ENCODE results near the gene ACAP1. TPM values are rescaled to one million over a fixed set of nuclear protein-coding genes. Genes with fewer than 3 reads are reported as not detected.

ACAP1 gene, protein sequence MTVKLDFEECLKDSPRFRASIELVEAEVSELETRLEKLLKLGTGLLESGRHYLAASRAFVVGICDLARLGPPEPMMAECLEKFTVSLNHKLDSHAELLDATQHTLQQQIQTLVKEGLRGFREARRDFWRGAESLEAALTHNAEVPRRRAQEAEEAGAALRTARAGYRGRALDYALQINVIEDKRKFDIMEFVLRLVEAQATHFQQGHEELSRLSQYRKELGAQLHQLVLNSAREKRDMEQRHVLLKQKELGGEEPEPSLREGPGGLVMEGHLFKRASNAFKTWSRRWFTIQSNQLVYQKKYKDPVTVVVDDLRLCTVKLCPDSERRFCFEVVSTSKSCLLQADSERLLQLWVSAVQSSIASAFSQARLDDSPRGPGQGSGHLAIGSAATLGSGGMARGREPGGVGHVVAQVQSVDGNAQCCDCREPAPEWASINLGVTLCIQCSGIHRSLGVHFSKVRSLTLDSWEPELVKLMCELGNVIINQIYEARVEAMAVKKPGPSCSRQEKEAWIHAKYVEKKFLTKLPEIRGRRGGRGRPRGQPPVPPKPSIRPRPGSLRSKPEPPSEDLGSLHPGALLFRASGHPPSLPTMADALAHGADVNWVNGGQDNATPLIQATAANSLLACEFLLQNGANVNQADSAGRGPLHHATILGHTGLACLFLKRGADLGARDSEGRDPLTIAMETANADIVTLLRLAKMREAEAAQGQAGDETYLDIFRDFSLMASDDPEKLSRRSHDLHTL
- 10 to 100 TPM in 1 of 4 donors, 1 to 10 TPM in 2, under 1 TPM in 1; 0.70 to 12.4 (median 4.5) TPM for total RNA-seq

DNA sequence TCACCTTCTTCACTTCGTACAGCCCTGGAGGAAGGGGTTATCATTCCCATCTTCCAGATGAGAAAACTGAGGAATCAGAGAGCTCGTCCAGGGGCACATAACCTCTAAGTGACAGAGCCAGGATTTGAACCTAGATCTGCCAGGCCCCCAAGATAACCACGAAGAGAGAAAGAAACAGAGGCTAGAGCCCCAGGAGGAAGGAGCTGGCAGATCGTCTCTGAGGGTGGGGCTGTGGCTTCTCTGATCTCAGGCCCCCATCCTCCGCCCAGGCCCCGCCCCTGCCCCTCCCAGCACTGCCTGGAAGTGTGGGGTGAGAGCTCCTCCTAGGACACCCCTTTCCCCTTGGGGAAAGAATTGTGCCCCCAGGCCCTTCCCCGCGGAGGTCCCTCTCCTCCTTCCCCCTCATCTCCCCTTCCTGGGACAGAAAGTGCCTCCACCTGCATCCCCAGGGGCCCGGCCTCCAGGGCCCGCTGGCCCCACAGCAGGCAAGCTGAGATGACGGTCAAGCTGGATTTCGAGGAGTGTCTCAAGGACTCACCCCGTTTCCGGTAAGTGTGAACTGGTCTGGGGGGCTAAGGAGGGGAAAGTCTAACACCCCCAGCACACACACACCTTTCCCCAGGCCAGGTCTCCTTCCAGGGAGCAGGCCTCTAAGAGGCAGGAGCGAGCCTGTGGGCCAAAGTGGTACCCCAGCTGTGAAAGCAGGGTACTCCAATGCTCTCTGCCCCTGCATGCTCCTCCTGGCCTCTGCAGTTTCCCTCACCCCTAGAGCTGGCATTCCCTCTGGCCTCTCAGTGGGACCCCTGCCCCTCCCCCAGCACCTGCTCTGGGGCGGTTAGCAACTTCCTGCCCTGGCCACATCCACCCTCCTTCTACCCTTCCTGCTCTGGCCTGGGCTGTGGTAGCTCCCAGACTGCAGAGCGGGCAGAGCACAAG is at the start of gene ACAP1:
Gene ACAP1 (plus strand): TSS at position 290 of the 936 bp plus-strand sequence. CDS start 206 bp downstream, at position 496.
- TF ChIP-seq EP300 (IDR thresholded peaks at IDR 0.05) (no peak), POLR2A (IDR thresholded peaks at IDR 0.05) (no peak), POLR2AphosphoS5 (IDR thresholded peaks at IDR 0.05) (no peak)
- TF ChIP-seq, protein P1, sequence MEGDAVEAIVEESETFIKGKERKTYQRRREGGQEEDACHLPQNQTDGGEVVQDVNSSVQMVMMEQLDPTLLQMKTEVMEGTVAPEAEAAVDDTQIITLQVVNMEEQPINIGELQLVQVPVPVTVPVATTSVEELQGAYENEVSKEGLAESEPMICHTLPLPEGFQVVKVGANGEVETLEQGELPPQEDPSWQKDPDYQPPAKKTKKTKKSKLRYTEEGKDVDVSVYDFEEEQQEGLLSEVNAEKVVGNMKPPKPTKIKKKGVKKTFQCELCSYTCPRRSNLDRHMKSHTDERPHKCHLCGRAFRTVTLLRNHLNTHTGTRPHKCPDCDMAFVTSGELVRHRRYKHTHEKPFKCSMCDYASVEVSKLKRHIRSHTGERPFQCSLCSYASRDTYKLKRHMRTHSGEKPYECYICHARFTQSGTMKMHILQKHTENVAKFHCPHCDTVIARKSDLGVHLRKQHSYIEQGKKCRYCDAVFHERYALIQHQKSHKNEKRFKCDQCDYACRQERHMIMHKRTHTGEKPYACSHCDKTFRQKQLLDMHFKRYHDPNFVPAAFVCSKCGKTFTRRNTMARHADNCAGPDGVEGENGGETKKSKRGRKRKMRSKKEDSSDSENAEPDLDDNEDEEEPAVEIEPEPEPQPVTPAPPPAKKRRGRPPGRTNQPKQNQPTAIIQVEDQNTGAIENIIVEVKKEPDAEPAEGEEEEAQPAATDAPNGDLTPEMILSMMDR (IDR thresholded peaks at IDR 0.05) = no peak
- Histone ChIP-seq H3K27me3 (peaks cover 8% of the 10 kb centered on the region), H3K9me3 (no peaks in the 10 kb centered on the region), H3K27ac (no peak within 1 kb of the TSS), H3K4me1 (peaks cover 7% of the 10 kb centered on the region), H3K36me3 (no peaks in the 10 kb centered on the region), H3K4me3 (peak within 1 kb of the TSS; percentile 29)
- peak in 1 of 2 donors; percentile 76 for DNase-seq (ENCODE audit: low spot score in 2 of 2)
- 49% methylated on average over 14 of the region's 17 CpGs for WGBS

DNA sequence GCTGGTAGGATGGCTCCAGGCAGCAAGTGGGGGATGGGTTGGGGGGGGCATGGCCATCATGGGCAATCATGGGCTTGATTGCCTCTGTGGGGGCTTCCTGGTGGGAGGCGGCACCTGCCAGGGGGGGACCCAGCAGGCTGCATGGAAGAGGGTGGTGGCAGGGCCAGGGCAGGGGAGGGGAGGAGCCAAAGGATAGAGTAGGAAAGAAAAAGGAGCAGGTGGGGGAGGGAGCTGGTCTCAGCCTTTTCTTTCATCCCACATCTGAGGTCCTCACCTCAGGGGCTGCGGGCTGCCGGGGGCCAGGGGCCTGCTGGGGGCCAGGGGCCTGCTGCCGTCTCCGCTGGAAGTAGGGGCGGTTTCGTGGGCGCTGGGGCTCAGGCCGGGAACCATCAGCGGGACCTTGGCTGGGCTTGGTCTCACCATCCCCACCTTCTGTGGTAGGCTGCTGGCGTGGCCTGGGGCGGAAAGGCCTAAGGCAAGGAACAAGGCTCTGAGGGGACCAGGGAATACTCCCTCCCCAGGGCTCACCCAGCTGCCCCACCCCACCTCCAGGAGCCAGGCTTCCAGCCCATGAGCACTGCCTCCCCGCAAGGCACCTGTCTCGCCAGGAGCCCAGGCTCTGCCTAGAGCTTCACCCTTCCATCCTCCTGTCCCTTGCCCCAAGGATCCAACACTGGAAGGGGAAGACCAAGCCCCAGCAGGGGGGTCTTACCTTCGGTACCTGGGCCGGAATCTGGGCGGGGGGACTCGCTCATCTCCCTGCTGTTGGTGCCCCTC is 46.9 kb upstream of the ACAP1 start:
- H3K27me3 ChIP-seq = peaks cover 65% of the 10 kb centered on the region

DNA sequence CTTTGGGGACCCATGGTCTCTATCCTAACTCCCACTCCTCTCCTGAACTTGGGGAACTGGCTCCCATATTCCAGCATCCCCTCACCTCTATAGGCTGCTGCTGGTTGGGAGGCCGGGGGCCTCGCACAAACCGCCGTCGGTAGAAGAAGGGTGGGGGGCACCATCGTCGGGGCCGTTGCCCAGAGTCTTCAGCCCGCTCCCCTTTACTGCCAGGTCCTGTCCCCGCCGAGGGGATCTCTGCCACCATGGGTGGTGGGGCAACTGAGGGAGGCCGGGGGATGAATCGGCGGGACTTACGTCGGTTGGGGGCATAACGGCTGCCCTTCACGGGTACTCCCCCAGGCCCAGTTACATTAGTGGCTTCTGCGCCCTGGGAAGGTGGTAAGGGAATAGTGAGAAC is 46.2 kb upstream of the ACAP1 start:
- Histone ChIP-seq H3K36me3 (no peaks in the 10 kb centered on the region), H3K27ac (no peak overlapping the region), H3K27me3 (peaks cover 70% of the 10 kb centered on the region), H3K9me3 (no peaks in the 10 kb centered on the region), H3K4me1 (peaks cover 41% of the 10 kb centered on the region), H3K4me3 (no peak overlapping the region)
- no peak for TF ChIP-seq EP300 (IDR thresholded peaks at IDR 0.05)
- TF ChIP-seq, protein P1 (IDR thresholded peaks at IDR 0.05) = no peak
- no peak for TF ChIP-seq POLR2AphosphoS5 (IDR thresholded peaks at IDR 0.05)
- no peak for TF ChIP-seq POLR2A (IDR thresholded peaks at IDR 0.05)
- WGBS = 92% methylated on average over 14 of the region's 19 CpGs
- no peak for DNase-seq (ENCODE audit: low spot score in 2 of 2)

More for the DNA sequence above, 46.9 kb upstream of the ACAP1 start:
- 81% methylated on average over 15 of the region's 18 CpGs for WGBS
- DNase-seq (ENCODE audit: low spot score in 2 of 2) = no peak
- H3K27ac ChIP-seq = no peak overlapping the region
- no peaks in the 10 kb centered on the region for H3K36me3 ChIP-seq
- H3K4me3 ChIP-seq = no peak overlapping the region
- peaks cover 34% of the 10 kb centered on the region for H3K4me1 ChIP-seq
- no peaks in the 10 kb centered on the region for H3K9me3 ChIP-seq
- TF ChIP-seq EP300 (IDR thresholded peaks at IDR 0.05) (no peak), POLR2AphosphoS5 (IDR thresholded peaks at IDR 0.05) (no peak), POLR2A (IDR thresholded peaks at IDR 0.05) (no peak)
- TF ChIP-seq, protein P1 (IDR thresholded peaks at IDR 0.05) = no peak

- Histone ChIP-seq H3K27ac (no peak overlapping the region), H3K9me3 (no peaks in the 10 kb centered on the region), H3K4me3 (no peak overlapping the region), H3K36me3 (no peaks in the 10 kb centered on the region), H3K27me3 (peaks cover 70% of the 10 kb centered on the region), H3K4me1 (peaks cover 46% of the 10 kb centered on the region)
- TF ChIP-seq POLR2A (IDR thresholded peaks at IDR 0.05) = no peak
- TF ChIP-seq, protein P1 (IDR thresholded peaks at IDR 0.05) = no peak
- TF ChIP-seq POLR2AphosphoS5 (IDR thresholded peaks at IDR 0.05) = no peak
- TF ChIP-seq EP300 (IDR thresholded peaks at IDR 0.05) = no peak
- 91% methylated on average over 11 of the region's 11 CpGs for WGBS
- no peak for DNase-seq (ENCODE audit: low spot score in 2 of 2)
Observed at GRCh38 chr17:7290685-7291084, 45.6 kb upstream of the ACAP1 start.
